ENCODE measurements around the gene ELOF1.

- TF ChIP-seq YY1 (IDR thresholded peaks at IDR 0.05; ENCODE audit: low read depth) (no peak), NFIC (IDR thresholded peaks at IDR 0.05) (no peak), RAD21 (IDR thresholded peaks at IDR 0.05; ENCODE audit: low read depth) (no peak), FOXM1 (IDR thresholded peaks at IDR 0.05; ENCODE audit: borderline replicate concordance, low read depth) (no peak), TEAD4 (IDR thresholded peaks at IDR 0.05) (no peak)
- TF ChIP-seq, protein P1, sequence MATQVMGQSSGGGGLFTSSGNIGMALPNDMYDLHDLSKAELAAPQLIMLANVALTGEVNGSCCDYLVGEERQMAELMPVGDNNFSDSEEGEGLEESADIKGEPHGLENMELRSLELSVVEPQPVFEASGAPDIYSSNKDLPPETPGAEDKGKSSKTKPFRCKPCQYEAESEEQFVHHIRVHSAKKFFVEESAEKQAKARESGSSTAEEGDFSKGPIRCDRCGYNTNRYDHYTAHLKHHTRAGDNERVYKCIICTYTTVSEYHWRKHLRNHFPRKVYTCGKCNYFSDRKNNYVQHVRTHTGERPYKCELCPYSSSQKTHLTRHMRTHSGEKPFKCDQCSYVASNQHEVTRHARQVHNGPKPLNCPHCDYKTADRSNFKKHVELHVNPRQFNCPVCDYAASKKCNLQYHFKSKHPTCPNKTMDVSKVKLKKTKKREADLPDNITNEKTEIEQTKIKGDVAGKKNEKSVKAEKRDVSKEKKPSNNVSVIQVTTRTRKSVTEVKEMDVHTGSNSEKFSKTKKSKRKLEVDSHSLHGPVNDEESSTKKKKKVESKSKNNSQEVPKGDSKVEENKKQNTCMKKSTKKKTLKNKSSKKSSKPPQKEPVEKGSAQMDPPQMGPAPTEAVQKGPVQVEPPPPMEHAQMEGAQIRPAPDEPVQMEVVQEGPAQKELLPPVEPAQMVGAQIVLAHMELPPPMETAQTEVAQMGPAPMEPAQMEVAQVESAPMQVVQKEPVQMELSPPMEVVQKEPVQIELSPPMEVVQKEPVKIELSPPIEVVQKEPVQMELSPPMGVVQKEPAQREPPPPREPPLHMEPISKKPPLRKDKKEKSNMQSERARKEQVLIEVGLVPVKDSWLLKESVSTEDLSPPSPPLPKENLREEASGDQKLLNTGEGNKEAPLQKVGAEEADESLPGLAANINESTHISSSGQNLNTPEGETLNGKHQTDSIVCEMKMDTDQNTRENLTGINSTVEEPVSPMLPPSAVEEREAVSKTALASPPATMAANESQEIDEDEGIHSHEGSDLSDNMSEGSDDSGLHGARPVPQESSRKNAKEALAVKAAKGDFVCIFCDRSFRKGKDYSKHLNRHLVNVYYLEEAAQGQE (IDR thresholded peaks at IDR 0.05; ENCODE audit: low read depth), result no peak
Measured at GRCh38 chr19:11552666-11553372, 6.2 kb downstream of the ELOF1 start.

Measured in Ishikawa (cell line).